ENCODE data around the gene STX19.
"Not testable (repeated sequence)": the region's sequence is repeated elsewhere in the genome, so short reads cannot be mapped to it uniquely, and the experiment has no call there.

STX19 gene

GRCh38 chr3:93969443-93969842 is 59.0 kb downstream of the STX19 start:
- no peak overlapping the region for H3K9ac ChIP-seq
- no peaks in the 10 kb centered on the region for H3K36me3 ChIP-seq
- peaks cover 0 to 19% (median 10%) of the 10 kb centered on the region in 10 experiments; a peak in 13 of 20 replicates for H3K4me1 ChIP-seq
- no peak overlapping the region for H3K27ac ChIP-seq
- no peaks in the 10 kb centered on the region for H4K20me1 ChIP-seq
- no peak overlapping the region for H3K4me3 ChIP-seq
- no peak for TF ChIP-seq Cebpa-rat (IDR thresholded peaks at IDR 0.05)
- H3K9me3 ChIP-seq (replicated peaks in 1 of 11) = peaks cover 0 to 4% (median 0%) of the 10 kb centered on the region in 11 experiments; a peak in 1 of 22 replicates
- H3K27me3 ChIP-seq = peaks cover 0 to 18% (median 13%) of the 10 kb centered on the region in 11 experiments; a peak in 12 of 22 replicates
- H3K4me2 ChIP-seq = no peak overlapping the region

GRCh38 chr3:93965106-93965505 is 63.3 kb downstream of the STX19 start:
- not testable (repeated sequence) for H3K27me3 ChIP-seq; H3K4me3 ChIP-seq; H3K4me1 ChIP-seq; H3K4me2 ChIP-seq; H3K9ac ChIP-seq; H3K27ac ChIP-seq; H3K36me3 ChIP-seq; H4K20me1 ChIP-seq; H3K9me3 ChIP-seq (replicated peaks in 1 of 11)

All from BLaER1 treated with 17β-estradiol and CSF1 and Interleukin-3, amounts not matched to agents 10 nM and 100 nM (cell line).